Stimulated activated CD8-positive, alpha-beta memory T cell treated with anti-CD3 and anti-CD28 coated beads, Interleukin-7, amount 100 ng/mL, for 24 hours (primary cell): ENCODE measurements around the gene GGA2.
"Not testable (repeated sequence)": the region's sequence is repeated elsewhere in the genome, so short reads cannot be mapped to it uniquely, and the experiment has no call there.

Experiments
- DNase-seq: peaks from one replicate; pipeline ENCODE4 v3.0.0-alpha.2; 2020; ENCODE audit warnings: low read depth

Gene GGA2

GRCh38 chr16:23504453-23505179 is 5.7 kb downstream of the GGA2 start:
- peak; percentile 61 for DNase-seq

GRCh38 chr16:23504076-23504452 is 6.2 kb downstream of the GGA2 start:
- no peak for DNase-seq

GRCh38 chr16:23502466-23502865 is 7.8 kb downstream of the GGA2 start:
- DNase-seq = no peak

- DNase-seq = no peak
These were observed 9.0 kb downstream of the GGA2 start for GRCh38 chr16:23501291-23501690.

GRCh38 chr16:23500862-23501225 is 9.4 kb downstream of the GGA2 start:
- no peak for DNase-seq

- no peak for DNase-seq
These were observed 10.0 kb downstream of the GGA2 start for GRCh38 chr16:23500212-23500861.

GRCh38 chr16:23499801-23500200 is 10.5 kb downstream of the GGA2 start:
- DNase-seq = no peak

GRCh38 chr16:23498863-23499262 is 11.4 kb downstream of the GGA2 start:
- no peak for DNase-seq

GRCh38 chr16:23497543-23497868 is 12.8 kb downstream of the GGA2 start:
- no peak for DNase-seq

GRCh38 chr16:23496821-23497542 is 13.3 kb downstream of the GGA2 start:
- DNase-seq = no peak

- DNase-seq = no peak
These were observed 14.6 kb downstream of the GGA2 start for GRCh38 chr16:23495671-23496070.

GRCh38 chr16:23494188-23494587 is 16.1 kb downstream of the GGA2 start:
- DNase-seq = no peak

GRCh38 chr16:23491490-23492391 is 18.6 kb downstream of the GGA2 start:
- no peak for DNase-seq

GRCh38 chr16:23486480-23486879 is 23.8 kb downstream of the GGA2 start:
- no peak for DNase-seq

- DNase-seq = no peak
These were observed 24.5 kb downstream of the GGA2 start for GRCh38 chr16:23485841-23486240.

- no peak for DNase-seq
These were observed 25.1 kb downstream of the GGA2 start for GRCh38 chr16:23485257-23485614.

- no peak for DNase-seq
These were observed 25.6 kb downstream of the GGA2 start for GRCh38 chr16:23484510-23485256.

- DNase-seq = not testable (repeated sequence)
These were observed 26.8 kb downstream of the GGA2 start for GRCh38 chr16:23483492-23483891.

GRCh38 chr16:23482778-23483177 is 27.5 kb downstream of the GGA2 start:
- DNase-seq = no peak

GRCh38 chr16:23480257-23480656 is 30.0 kb downstream of the GGA2 start:
- DNase-seq = no peak

- no peak for DNase-seq
These were observed 31.2 kb downstream of the GGA2 start for GRCh38 chr16:23479138-23479537.

GRCh38 chr16:23478566-23478965 is 31.7 kb downstream of the GGA2 start:
- DNase-seq = no peak
